ENCODE data around the gene KRT23.
"Not testable (repeated sequence)": the region's sequence is repeated elsewhere in the genome, so short reads cannot be mapped to it uniquely, and the experiment has no call there.

The KRT23 gene

DNA sequence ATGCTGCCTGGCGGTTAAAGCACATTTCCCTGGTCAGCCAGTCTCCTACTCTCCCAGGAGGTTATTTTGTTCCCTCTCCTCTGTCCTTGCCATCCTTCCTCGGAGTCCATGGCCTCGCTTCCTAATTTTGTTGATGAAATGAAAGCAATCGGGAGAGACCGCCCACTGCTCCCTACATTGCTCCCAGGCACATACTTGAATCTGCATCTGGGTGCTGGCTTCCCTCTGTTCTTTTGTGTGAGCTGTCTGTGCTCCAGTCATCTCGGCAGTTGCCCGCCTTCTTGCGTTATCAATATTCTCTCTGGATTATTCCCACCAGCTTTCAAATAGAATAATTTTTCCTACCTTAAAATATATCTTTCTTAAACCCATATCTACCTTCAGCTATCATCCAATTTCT, 11.1 kb downstream of the KRT23 start:
- no peaks in the 10 kb centered on the region for H3K27me3 ChIP-seq (replicated peaks; ENCODE audit: control insufficient read depth, insufficient read depth, low read length)
- no peak overlapping the region for H3K9ac ChIP-seq (ENCODE audit: low read length)
- H3K4me1 ChIP-seq (ENCODE audit: control insufficient read depth, insufficient read depth, low read length): peaks cover 12% of the 10 kb centered on the region
- H3K4me3 ChIP-seq (ENCODE audit: low read length): no peak overlapping the region
- no peaks in the 10 kb centered on the region for H3K9me3 ChIP-seq (ENCODE audit: control insufficient read depth, low read length)
- DNase-seq (ENCODE audit: low read depth): no peak
- no peaks in the 10 kb centered on the region for H3K36me3 ChIP-seq (ENCODE audit: control insufficient read depth, insufficient read depth, low read length, severe bottlenecking)

DNA sequence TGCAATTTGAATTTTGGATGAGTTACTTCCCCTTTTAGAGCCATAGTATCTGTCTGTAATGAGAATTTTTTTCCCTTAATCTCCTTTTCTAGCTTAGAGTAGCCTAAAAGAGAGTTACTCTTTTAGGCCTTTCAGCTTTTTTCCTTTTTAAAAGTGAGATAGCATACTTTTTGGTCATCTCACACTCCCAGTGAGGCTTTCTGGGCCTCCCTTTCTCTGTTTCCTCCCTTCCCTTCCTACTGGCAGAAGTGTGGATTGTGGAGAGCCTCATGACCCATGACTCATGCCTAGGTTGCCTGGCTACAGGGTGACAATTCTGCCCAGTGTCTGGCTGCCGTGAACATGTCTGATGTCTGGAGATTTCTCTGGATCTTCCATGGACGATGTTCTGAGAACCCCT, 15.2 kb downstream of the KRT23 start:
- Histone ChIP-seq H3K27me3 (replicated peaks; ENCODE audit: control insufficient read depth, insufficient read depth, low read length) (no peaks in the 10 kb centered on the region), H3K9me3 (ENCODE audit: control insufficient read depth, low read length) (no peaks in the 10 kb centered on the region), H3K4me1 (ENCODE audit: control insufficient read depth, insufficient read depth, low read length) (peaks cover 12% of the 10 kb centered on the region), H3K9ac (ENCODE audit: low read length) (peak overlapping the region; percentile 64), H3K4me3 (ENCODE audit: low read length) (no peak overlapping the region), H3K36me3 (ENCODE audit: control insufficient read depth, insufficient read depth, low read length, severe bottlenecking) (no peaks in the 10 kb centered on the region)
- DNase-seq (ENCODE audit: low read depth): peak; percentile 79

DNA sequence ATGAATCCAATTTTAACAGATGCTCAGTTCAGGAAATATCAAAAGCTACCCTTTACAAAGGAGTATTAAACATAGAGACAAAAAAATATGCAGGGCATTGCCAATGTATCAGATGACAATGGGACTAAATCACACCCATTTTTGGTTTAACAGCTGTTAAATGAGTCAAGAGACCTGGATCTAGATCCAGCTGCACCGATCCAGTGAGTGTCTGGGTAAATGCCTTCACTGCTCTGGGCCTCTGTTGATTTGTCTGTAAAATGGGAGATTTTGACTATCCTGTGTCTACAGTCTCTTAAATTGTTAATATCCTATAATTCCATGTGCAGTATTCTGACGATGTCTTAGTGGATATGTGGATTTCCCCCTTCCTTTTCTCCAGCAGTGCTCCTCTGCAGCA, 16.4 kb downstream of the KRT23 start:
- Histone ChIP-seq H3K4me1 (ENCODE audit: control insufficient read depth, insufficient read depth, low read length) (peaks cover 14% of the 10 kb centered on the region), H3K27me3 (replicated peaks; ENCODE audit: control insufficient read depth, insufficient read depth, low read length) (no peaks in the 10 kb centered on the region), H3K9me3 (ENCODE audit: control insufficient read depth, low read length) (no peaks in the 10 kb centered on the region), H3K36me3 (ENCODE audit: control insufficient read depth, insufficient read depth, low read length, severe bottlenecking) (no peaks in the 10 kb centered on the region), H3K4me3 (ENCODE audit: low read length) (no peak overlapping the region), H3K9ac (ENCODE audit: low read length) (no peak overlapping the region)
- no peak for DNase-seq (ENCODE audit: low read depth)

DNA sequence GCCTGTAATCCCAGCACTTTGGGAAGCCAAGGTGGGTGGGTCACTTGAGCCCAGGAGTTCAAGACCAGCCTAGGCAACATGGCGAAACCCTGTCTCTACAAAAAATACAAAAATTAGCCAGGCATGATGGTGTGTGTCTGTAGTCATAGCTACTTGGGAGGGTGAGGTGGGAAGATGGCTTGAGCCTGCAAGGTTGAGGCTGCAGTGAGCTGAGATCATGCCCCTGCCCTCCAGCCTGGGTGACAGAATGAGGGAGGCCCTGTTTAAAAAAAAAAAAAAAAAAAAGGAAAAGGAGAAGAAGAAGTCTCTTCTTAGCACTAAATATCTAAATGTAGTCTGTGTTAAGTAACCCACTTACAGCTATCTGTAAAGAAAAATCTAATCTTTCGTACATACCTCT, 20.3 kb downstream of the KRT23 start:
- H3K9ac ChIP-seq (ENCODE audit: low read length); H3K9me3 ChIP-seq (ENCODE audit: control insufficient read depth, low read length); H3K36me3 ChIP-seq (ENCODE audit: control insufficient read depth, insufficient read depth, low read length, severe bottlenecking); H3K4me3 ChIP-seq (ENCODE audit: low read length); H3K27me3 ChIP-seq (replicated peaks; ENCODE audit: control insufficient read depth, insufficient read depth, low read length); DNase-seq (ENCODE audit: low read depth): not testable (repeated sequence)
- peaks cover 21% of the 10 kb centered on the region for H3K4me1 ChIP-seq (ENCODE audit: control insufficient read depth, insufficient read depth, low read length)

DNA sequence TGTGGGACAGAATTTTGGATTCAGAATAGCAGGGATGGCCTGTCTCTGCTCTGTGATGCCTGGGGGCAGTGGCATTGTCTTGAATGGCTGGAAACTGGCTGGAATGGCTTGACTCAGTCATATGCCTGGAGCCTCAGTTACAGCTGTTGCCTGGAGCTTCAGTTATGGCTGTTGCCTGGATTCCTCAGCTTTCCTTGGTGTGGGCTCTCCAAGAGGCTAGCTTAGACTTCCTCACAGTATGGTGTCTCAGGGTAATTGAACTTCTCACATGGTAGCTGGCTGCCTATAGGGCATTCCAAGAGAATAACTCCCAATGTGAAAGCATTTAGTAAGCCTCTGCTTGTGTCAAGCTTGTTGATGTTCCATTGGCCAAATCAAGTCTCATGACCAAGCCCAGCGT, 21.1 kb downstream of the KRT23 start:
- H3K4me1 ChIP-seq (ENCODE audit: control insufficient read depth, insufficient read depth, low read length): peaks cover 23% of the 10 kb centered on the region
- no peaks in the 10 kb centered on the region for H3K9me3 ChIP-seq (ENCODE audit: control insufficient read depth, low read length)
- no peaks in the 10 kb centered on the region for H3K27me3 ChIP-seq (replicated peaks; ENCODE audit: control insufficient read depth, insufficient read depth, low read length)
- H3K9ac ChIP-seq (ENCODE audit: low read length): no peak overlapping the region
- H3K36me3 ChIP-seq (ENCODE audit: control insufficient read depth, insufficient read depth, low read length, severe bottlenecking): no peaks in the 10 kb centered on the region
- no peak overlapping the region for H3K4me3 ChIP-seq (ENCODE audit: low read length)
- DNase-seq (ENCODE audit: low read depth): no peak

DNA sequence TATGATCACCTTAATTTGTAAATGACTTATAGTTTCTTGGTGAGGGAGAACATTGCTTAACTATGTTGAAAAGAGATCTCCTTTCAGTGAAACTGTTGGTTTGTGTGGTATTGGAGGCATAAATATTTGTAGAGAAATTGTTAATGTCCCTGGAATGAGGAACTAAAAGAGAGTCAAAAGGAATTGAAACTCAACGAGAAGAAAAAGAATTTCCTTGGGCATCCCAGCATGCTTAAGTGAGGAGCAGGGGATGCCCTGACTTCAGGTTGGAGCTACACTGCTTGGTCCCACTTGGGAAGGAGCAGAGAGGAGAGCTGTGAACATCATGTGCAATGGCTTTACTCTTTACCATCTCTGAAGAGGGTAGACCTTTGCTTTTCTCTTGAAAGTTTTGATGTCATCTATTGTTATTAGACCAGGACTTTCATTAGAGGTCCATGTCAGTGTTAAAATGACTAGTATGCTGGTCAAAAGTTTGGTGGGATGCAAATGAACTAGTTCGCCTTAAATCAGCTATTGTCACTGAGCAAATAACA, 21.7 kb downstream of the KRT23 start:
- Histone ChIP-seq H3K9me3 (ENCODE audit: control insufficient read depth, low read length) (no peaks in the 10 kb centered on the region), H3K4me3 (ENCODE audit: low read length) (no peak overlapping the region), H3K9ac (ENCODE audit: low read length) (no peak overlapping the region), H3K27me3 (replicated peaks; ENCODE audit: control insufficient read depth, insufficient read depth, low read length) (no peaks in the 10 kb centered on the region), H3K36me3 (ENCODE audit: control insufficient read depth, insufficient read depth, low read length, severe bottlenecking) (no peaks in the 10 kb centered on the region), H3K4me1 (ENCODE audit: control insufficient read depth, insufficient read depth, low read length) (peaks cover 27% of the 10 kb centered on the region)
- peak; percentile 72 for DNase-seq (ENCODE audit: low read depth)

DNA sequence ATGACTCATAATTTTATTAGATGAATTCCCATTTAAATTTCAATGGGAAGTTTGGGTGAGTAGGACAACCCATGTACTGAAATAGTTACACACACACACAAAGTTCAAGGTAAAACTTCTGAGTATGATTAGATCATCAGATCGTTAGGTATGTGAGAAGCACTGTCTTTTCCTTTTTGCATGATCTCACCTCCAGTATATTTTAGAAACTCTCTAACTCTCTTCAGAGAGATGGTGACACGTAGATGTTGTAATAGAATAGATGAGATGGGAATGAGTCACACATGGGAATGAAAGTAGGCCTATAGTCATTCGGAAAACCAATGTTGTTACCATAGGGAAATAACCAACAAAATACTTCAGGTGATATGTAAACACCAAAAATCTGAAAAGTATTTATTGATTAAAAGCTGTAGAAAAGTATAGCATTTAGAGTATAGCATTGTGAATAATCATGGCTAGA, 22.2 kb downstream of the KRT23 start:
- no peaks in the 10 kb centered on the region for H3K27me3 ChIP-seq (replicated peaks; ENCODE audit: control insufficient read depth, insufficient read depth, low read length)
- H3K9ac ChIP-seq (ENCODE audit: low read length): no peak overlapping the region
- no peaks in the 10 kb centered on the region for H3K9me3 ChIP-seq (ENCODE audit: control insufficient read depth, low read length)
- H3K4me3 ChIP-seq (ENCODE audit: low read length): no peak overlapping the region
- H3K36me3 ChIP-seq (ENCODE audit: control insufficient read depth, insufficient read depth, low read length, severe bottlenecking): no peaks in the 10 kb centered on the region
- peak; percentile 86 for DNase-seq (ENCODE audit: low read depth)
- peaks cover 32% of the 10 kb centered on the region for H3K4me1 ChIP-seq (ENCODE audit: control insufficient read depth, insufficient read depth, low read length)

DNA sequence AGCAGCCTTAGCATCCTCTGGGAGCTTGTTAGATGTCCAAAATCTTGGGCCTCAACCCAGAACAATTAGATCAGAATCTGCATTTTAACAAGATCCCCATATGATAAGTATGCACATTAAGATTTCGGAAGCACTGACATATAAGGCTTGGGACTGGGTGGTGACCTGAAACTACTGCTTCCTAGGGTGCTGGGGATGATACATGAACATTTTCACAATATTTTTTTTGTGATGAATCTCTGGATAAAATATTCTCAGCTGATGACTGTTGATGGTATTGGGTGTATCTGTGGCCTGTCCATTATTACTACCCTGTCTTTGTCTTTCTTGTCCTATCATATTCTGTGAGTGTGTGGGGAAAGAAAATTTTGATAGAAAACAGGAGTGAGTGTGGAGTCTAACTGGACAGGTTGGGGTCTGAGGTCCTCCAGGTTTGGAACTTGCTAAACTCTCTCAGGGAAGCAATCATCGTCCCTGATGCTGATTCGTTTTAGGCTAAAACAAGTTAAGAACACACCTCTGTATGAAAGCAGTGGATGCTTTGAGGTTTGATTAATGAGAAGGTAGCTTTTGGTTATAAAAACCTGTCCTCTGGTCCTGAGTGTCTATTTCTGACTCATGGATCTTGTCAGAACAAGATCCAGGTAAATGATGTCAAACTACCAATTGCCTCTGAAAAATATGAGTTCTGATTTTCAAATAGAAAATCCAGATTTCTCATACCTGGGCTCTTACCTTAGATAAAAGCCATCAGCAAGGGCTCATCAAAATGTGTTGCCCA, 23.2 kb downstream of the KRT23 start:
- Histone ChIP-seq H3K9me3 (ENCODE audit: control insufficient read depth, low read length) (no peaks in the 10 kb centered on the region), H3K36me3 (ENCODE audit: control insufficient read depth, insufficient read depth, low read length, severe bottlenecking) (no peaks in the 10 kb centered on the region), H3K9ac (ENCODE audit: low read length) (no peak overlapping the region)

DNA sequence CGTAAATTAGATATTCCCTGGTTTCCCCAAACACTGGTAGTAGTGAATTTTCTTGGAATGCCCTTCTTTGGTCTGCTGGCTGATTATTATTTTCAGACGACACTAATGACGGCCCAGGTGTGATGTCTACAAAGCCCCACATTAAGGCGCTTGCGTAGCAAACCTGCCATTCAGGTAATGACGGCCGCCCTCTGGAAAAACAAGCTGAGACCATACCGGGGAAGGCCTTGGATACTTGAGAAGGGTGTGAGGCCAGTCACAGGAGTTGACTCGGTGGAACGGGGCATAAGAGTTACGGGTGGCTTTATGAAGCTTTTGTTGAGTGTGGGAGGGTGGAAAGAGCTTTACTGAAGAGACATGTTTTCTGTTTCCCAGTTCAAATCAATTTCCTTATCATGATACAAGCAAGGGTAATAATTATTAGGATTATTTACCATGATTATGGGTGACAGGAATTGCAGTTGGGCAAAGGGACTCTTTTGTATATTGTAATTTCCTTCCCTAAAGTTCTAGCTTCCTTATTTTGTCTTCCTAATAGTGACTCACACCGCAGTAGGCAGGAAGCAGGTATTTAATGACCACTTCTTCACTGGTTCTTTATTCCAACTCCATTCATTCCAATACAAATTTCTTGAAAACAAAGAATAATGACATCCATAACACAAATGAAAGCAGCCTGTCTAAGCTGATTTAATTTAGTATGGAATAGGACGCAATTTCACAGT, 24.8 kb downstream of the KRT23 start:
- DNase-seq (ENCODE audit: low read depth): no peak
- Histone ChIP-seq H3K36me3 (ENCODE audit: control insufficient read depth, insufficient read depth, low read length, severe bottlenecking) (no peaks in the 10 kb centered on the region), H3K9me3 (ENCODE audit: control insufficient read depth, low read length) (no peaks in the 10 kb centered on the region), H3K9ac (ENCODE audit: low read length) (no peak overlapping the region), H3K4me1 (ENCODE audit: control insufficient read depth, insufficient read depth, low read length) (peaks cover 51% of the 10 kb centered on the region), H3K4me3 (ENCODE audit: low read length) (no peak overlapping the region), H3K27me3 (replicated peaks; ENCODE audit: control insufficient read depth, insufficient read depth, low read length) (no peaks in the 10 kb centered on the region)

More for the DNA sequence above, 23.2 kb downstream of the KRT23 start:
- DNase-seq (ENCODE audit: low read depth): no peak
- H3K27me3 ChIP-seq (replicated peaks; ENCODE audit: control insufficient read depth, insufficient read depth, low read length): no peaks in the 10 kb centered on the region
- peaks cover 40% of the 10 kb centered on the region for H3K4me1 ChIP-seq (ENCODE audit: control insufficient read depth, insufficient read depth, low read length)
- no peak overlapping the region for H3K4me3 ChIP-seq (ENCODE audit: low read length)

DNA sequence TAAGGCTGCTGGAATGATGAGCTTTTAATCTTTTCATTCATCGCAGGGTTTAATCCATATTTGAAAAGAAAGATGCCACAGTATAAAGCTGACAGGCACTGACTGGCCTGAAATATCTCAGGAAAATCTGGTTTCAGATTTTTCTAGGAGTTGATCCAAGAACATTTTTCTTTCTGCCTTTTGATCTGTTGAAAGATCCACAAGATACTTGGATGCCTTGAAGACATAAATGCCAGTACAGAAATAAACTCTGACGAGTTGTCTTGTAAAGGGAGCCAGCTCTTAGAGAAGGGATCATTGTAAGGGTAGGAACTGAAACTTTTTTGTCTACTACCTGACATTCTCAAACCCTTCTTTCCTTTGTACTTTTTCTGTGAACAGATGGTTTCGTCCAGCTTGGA, 27.0 kb downstream of the KRT23 start:
- peaks cover 43% of the 10 kb centered on the region for H3K4me1 ChIP-seq (ENCODE audit: control insufficient read depth, insufficient read depth, low read length)
- peak overlapping the region; percentile 86 for H3K9ac ChIP-seq (ENCODE audit: low read length)
- H3K9me3 ChIP-seq (ENCODE audit: control insufficient read depth, low read length): no peaks in the 10 kb centered on the region
- peak; percentile 84 for DNase-seq (ENCODE audit: low read depth)
- peak overlapping the region; percentile 64 for H3K4me3 ChIP-seq (ENCODE audit: low read length)
- no peaks in the 10 kb centered on the region for H3K27me3 ChIP-seq (replicated peaks; ENCODE audit: control insufficient read depth, insufficient read depth, low read length)
- H3K36me3 ChIP-seq (ENCODE audit: control insufficient read depth, insufficient read depth, low read length, severe bottlenecking): no peaks in the 10 kb centered on the region

DNA sequence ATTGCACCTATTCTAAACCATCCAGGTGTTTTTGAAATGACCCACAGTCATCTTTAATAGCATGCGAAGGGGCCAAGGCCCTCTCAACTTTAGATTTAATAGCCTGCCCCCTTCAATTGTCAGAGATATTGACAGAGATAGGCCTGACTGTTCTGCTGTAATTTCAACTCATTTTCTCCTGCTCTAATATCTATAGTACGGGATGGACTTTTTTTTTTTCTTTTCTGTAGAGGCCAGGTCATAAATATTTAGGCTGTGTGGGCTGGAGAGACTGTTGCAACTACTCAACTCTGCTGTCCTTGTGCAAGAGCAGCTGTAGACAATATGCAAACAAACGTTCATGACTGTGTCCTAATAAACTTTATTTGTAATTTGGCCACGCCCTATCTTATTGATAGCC, 27.7 kb downstream of the KRT23 start:
- Histone ChIP-seq H3K4me1 (ENCODE audit: control insufficient read depth, insufficient read depth, low read length) (peaks cover 37% of the 10 kb centered on the region), H3K4me3 (ENCODE audit: low read length) (peak overlapping the region; percentile 64), H3K36me3 (ENCODE audit: control insufficient read depth, insufficient read depth, low read length, severe bottlenecking) (no peaks in the 10 kb centered on the region), H3K9ac (ENCODE audit: low read length) (peak overlapping the region; percentile 86), H3K27me3 (replicated peaks; ENCODE audit: control insufficient read depth, insufficient read depth, low read length) (no peaks in the 10 kb centered on the region), H3K9me3 (ENCODE audit: control insufficient read depth, low read length) (no peaks in the 10 kb centered on the region)
- DNase-seq (ENCODE audit: low read depth): peak; percentile 84
